SK-N-SH (cell line): Measurements from ENCODE around the gene ENTPD2. TPM values are rescaled to one million over a fixed set of nuclear protein-coding genes. Genes with fewer than 3 reads are reported as not detected.

ENCODE experiments used
- CTCF ChIA-PET: fragments of 300-600, 350-600 bp; formaldehyde crosslinking; extraction: SDS; loops from one replicate; lab custom pipeline; 2021; lab: Yijun Ruan, JAX
- POLR2A ChIA-PET: fragments of 350-600 bp; sonication (Branson Sonifier 250); formaldehyde crosslinking; extraction: SDS; loops from one replicate; lab custom pipeline; 2020; ENCODE audit warnings: antibody characterized with exemption, inconsistent platforms; lab: Yijun Ruan, JAX
- DNase-seq: peaks from one replicate; pipeline ENCODE4 v3.0.0; 2012
- H2AFZ ChIP-seq: fragments of 200-600 bp; sonication (generic); 2 replicates; pipeline ENCODE4 v1.8.1; 2016; ENCODE audit warnings: antibody characterized with exemption, mild to moderate bottlenecking, low read depth
- H3F3A ChIP-seq: fragments of 200-600 bp; sonication (generic); replicated peaks from 2 replicates; pipeline ENCODE3; 2016; ENCODE audit warnings: antibody characterized with exemption, mild to moderate bottlenecking; ENCODE audit not compliant: insufficient read depth
- H3K27ac ChIP-seq, 2 experiments: fragments of 200-500 bp in 1 of 2; fragments of 200-600 bp in 1 of 2; sonication (Bioruptor generic) in 1 of 2; sonication (generic), shearing (Covaris generic) in 1 of 2; 2 replicates each; pipeline versions ENCODE4 v1.5.1 to v1.6.1; 2014 to 2016; ENCODE audit warnings: low read depth in 2 of 2, inconsistent platforms in 1 of 2, low read length in 1 of 2, mild to moderate bottlenecking in 1 of 2, mixed read lengths in 1 of 2
- H3K27me3 ChIP-seq: fragments of 200-600 bp; sonication (generic), shearing (Covaris generic); 2 replicates; pipeline ENCODE4 v1.6.1; 2016; ENCODE audit warnings: mixed run types; ENCODE audit not compliant: insufficient read depth
- H3K36me3 ChIP-seq, 2 experiments: fragments of 200-500 bp in 1 of 2; fragments of 200-600 bp in 1 of 2; sonication (Bioruptor generic) in 1 of 2; sonication (generic) in 1 of 2; replicated peaks in 1 of 2; 2 replicates each; pipeline versions ENCODE3 to v1.5.1; 2014 to 2016; ENCODE audit warnings: low read length in 1 of 2, mild to moderate bottlenecking in 1 of 2; ENCODE audit not compliant: insufficient read depth in 2 of 2, control insufficient read depth in 1 of 2
- H3K4me1 ChIP-seq, 2 experiments: fragments of 200-500 bp in 1 of 2; fragments of 200-600 bp in 1 of 2; sonication (Bioruptor generic) in 1 of 2; sonication (generic), shearing (Covaris generic) in 1 of 2; 2 replicates each; pipeline versions ENCODE4 v1.5.1 to v1.6.1; 2014 to 2016; ENCODE audit warnings: low read depth in 1 of 2, low read length in 1 of 2, mixed run types in 1 of 2; ENCODE audit not compliant: insufficient read depth in 2 of 2, control insufficient read depth in 1 of 2
- H3K4me2 ChIP-seq: fragments of 200-600 bp; sonication (generic), shearing (Covaris generic); 2 replicates; pipeline ENCODE4 v1.6.1; 2017; ENCODE audit warnings: mixed run types
- H3K4me3 ChIP-seq, 2 experiments: fragments of 200-500 bp in 1 of 2; fragments of 200-600 bp in 1 of 2; sonication (Bioruptor generic) in 1 of 2; sonication (generic), shearing (Covaris generic) in 1 of 2; 2 replicates each; pipeline versions ENCODE4 v1.5.1 to v1.8.1; 2014 to 2016; ENCODE audit warnings: low read depth in 2 of 2, inconsistent platforms in 1 of 2, low read length in 1 of 2, mild to moderate bottlenecking in 1 of 2, mixed read lengths in 1 of 2, moderate library complexity in 1 of 2
- H3K79me2 ChIP-seq: fragments of 200-600 bp; sonication (generic); 2 replicates; pipeline ENCODE4 v1.8.1; 2017; ENCODE audit warnings: mild to moderate bottlenecking; ENCODE audit not compliant: insufficient read depth
- H3K9ac ChIP-seq: fragments of 200-600 bp; sonication (generic); 2 replicates; pipeline ENCODE4 v1.6.1; 2017; ENCODE audit warnings: mixed run types
- H3K9me2 ChIP-seq: fragments of 200-600 bp; sonication (generic); 2 replicates; pipeline ENCODE4 v1.6.1; 2017; ENCODE audit warnings: mixed run types
- H3K9me3 ChIP-seq: fragments of 200-600 bp; sonication (generic); 2 replicates; pipeline ENCODE4 v1.6.1; 2017; ENCODE audit warnings: mixed run types, mild to moderate bottlenecking, moderate library complexity
- H4K20me1 ChIP-seq: fragments of 200-600 bp; sonication (generic); 2 replicates; pipeline ENCODE4 v1.6.1; 2017; ENCODE audit warnings: mild to moderate bottlenecking, mixed run types; ENCODE audit not compliant: insufficient read depth
- CHD2 ChIP-seq: fragments of 150-350 bp; IDR thresholded peaks from 2 replicates; pipeline ENCODE4 v1.6.1; 2018; ENCODE audit warnings: low read length; ENCODE audit not compliant: partially characterized antibody
- CTCF ChIP-seq: fragments of 200-600 bp; sonication (generic); IDR thresholded peaks from 2 replicates; pipeline ENCODE4 v1.6.1; 2017; ENCODE audit warnings: antibody characterized with exemption, mild to moderate bottlenecking, moderate library complexity
- GABPA ChIP-seq: IDR thresholded peaks from 2 replicates; pipeline ENCODE4 v1.4.0; 2012; ENCODE audit warnings: low read depth, mild to moderate bottlenecking
- MAX ChIP-seq: IDR thresholded peaks from 2 replicates; pipeline ENCODE4 v1.4.0; 2012; ENCODE audit warnings: low read depth
- MXI1 ChIP-seq: IDR thresholded peaks from 2 replicates; pipeline ENCODE4 v1.6.1; 2012; ENCODE audit warnings: mild to moderate bottlenecking, low read depth, low read length, improper control_type of control experiment
- NRF1 ChIP-seq: IDR thresholded peaks from 2 replicates; pipeline ENCODE4 v1.6.1; 2012; ENCODE audit warnings: low read depth, mild to moderate bottlenecking, low read length
- RAD21 ChIP-seq: IDR thresholded peaks from 2 replicates; pipeline ENCODE4 v1.6.1; 2012; ENCODE audit warnings: mild to moderate bottlenecking, low read length
- RCOR1 ChIP-seq: fragments of 150-350 bp; IDR thresholded peaks from 2 replicates; pipeline ENCODE4 v1.6.1; 2017; ENCODE audit warnings: antibody characterized with exemption, low read length
- REST ChIP-seq: IDR thresholded peaks from 2 replicates; pipeline ENCODE4 v1.6.1; 2012; ENCODE audit warnings: mild to moderate bottlenecking, low read depth, low read length, moderate library complexity
- SIN3A ChIP-seq: IDR thresholded peaks from 2 replicates; pipeline ENCODE4 v1.6.1; 2012; ENCODE audit warnings: low read depth, mild to moderate bottlenecking, low read length, moderate library complexity, borderline replicate concordance
- SMC3 ChIP-seq: IDR thresholded peaks from 2 replicates; pipeline ENCODE4 v1.6.1; 2012; ENCODE audit warnings: low read depth, low read length, improper control_type of control experiment
- TAF1 ChIP-seq: IDR thresholded peaks from 2 replicates; pipeline ENCODE4 v1.6.1; 2012; ENCODE audit warnings: low read depth, mild to moderate bottlenecking, low read length, moderate library complexity, borderline replicate concordance
- USF2 ChIP-seq: fragments of 150-350 bp; IDR thresholded peaks from 2 replicates; pipeline ENCODE4 v1.6.1; 2017; ENCODE audit warnings: antibody characterized with exemption, low read length, low read depth, borderline replicate concordance
- WGBS: methylation state at CpG from one replicate; pipeline ENCODE4 v1.1.6; 2017; ENCODE audit warnings: low lambda C conversion rate; 5-methylcytosine and 5-hydroxymethylcytosine counted together
- polyA plus RNA-seq, 3 experiments: library from polyadenylated mRNA; depleted of rRNA; stranded (reverse); fragments of >200 nt; gene quantifications; 2 replicates each; pipeline ENCODE4 v1.2.3, GENCODE V29; 2012

The ENTPD2 gene
- polyA plus RNA-seq, 1 of the 3 experiments (the other 2 are of a cell fraction) = not detected

- peaks cover 11 to 25% of the 10 kb centered on the region in 2 experiments; a peak in 2 of 4 replicates for H3K4me1 ChIP-seq
- peak within 1 kb of the TSS; percentile 62 to 73 for H3K4me3 ChIP-seq
- peaks cover 26% of the 10 kb centered on the region for H4K20me1 ChIP-seq
- H3K9me3 ChIP-seq = no peaks in the 10 kb centered on the region
- H3K36me3 ChIP-seq = no peaks in the 10 kb centered on the region
- TF ChIP-seq MAX = peak; percentile 30; the same call in 1 of the 2 replicates
- peak; percentile 98 for TF ChIP-seq REST
- peak; percentile 83 for TF ChIP-seq SMC3
- no peak for TF ChIP-seq TAF1
- peak; percentile 9 for TF ChIP-seq CHD2
- peak; percentile 75 for TF ChIP-seq RAD21
- TF ChIP-seq RCOR1 = 0 out of 2 replicates have a peak, but pooled peaks have one; percentile 10
- no peak for TF ChIP-seq USF2
- TF ChIP-seq MXI1 = peak; percentile 13; the same call in 1 of the 2 replicates
- TF ChIP-seq NRF1 = peak; percentile 29; the same call in 1 of the 2 replicates
- TF ChIP-seq SIN3A = peak; percentile 88
- TF ChIP-seq CTCF = peak; percentile 87
- TF ChIP-seq GABPA = no peak
- 0 out of 2 replicates have a peak, but pooled peaks cover 5% of the 10 kb centered on the region for H3K27me3 ChIP-seq
- H2AFZ ChIP-seq = peak within 1 kb of the TSS; percentile 84; the same call in 1 of the 2 replicates
- peak within 1 kb of the TSS; percentile 96 for H3K4me2 ChIP-seq
- WGBS = 4% methylated on average over 16 of the region's 57 CpGs
- POLR2A ChIA-PET = interaction anchor here (1.3 to 1.7 kb wide), 4 partner anchors 9 to 40 kb away, joined by 4 to 12 read pairs (median 8); partner anchors contain the start of genes MAN1B1 and SAPCD2
- H3K79me2 ChIP-seq = no peaks in the 10 kb centered on the region
- peak within 1 kb of the TSS; percentile 41 for H3K9ac ChIP-seq
- H3F3A ChIP-seq = peaks cover 3% of the 10 kb centered on the region
- CTCF ChIA-PET = interaction anchor here (0.5 to 19.8 kb wide), 32 partner anchors 9 to 317 kb away, joined by 3 to 803 read pairs (median 5); partner anchors contain the start of genes ABCA2, C8G, CYSRT1 and DPP7
- peak within 1 kb of the TSS in 1 of 2 experiments; percentile 78; a peak in 2 of 4 replicates for H3K27ac ChIP-seq
- DNase-seq = peak; percentile 96
- no peaks in the 10 kb centered on the region for H3K9me2 ChIP-seq
These were observed 7.6 kb downstream of the ENTPD2 start, which contains the start of gene NPDC1 for GRCh38 chr9:137046088-137046787. NPDC1 (minus strand) TSS chr9:137046177; CDS start chr9:137045989, 188 bp downstream.
